ENCODE results near the gene ABI3.

Gene ABI3

DNA sequence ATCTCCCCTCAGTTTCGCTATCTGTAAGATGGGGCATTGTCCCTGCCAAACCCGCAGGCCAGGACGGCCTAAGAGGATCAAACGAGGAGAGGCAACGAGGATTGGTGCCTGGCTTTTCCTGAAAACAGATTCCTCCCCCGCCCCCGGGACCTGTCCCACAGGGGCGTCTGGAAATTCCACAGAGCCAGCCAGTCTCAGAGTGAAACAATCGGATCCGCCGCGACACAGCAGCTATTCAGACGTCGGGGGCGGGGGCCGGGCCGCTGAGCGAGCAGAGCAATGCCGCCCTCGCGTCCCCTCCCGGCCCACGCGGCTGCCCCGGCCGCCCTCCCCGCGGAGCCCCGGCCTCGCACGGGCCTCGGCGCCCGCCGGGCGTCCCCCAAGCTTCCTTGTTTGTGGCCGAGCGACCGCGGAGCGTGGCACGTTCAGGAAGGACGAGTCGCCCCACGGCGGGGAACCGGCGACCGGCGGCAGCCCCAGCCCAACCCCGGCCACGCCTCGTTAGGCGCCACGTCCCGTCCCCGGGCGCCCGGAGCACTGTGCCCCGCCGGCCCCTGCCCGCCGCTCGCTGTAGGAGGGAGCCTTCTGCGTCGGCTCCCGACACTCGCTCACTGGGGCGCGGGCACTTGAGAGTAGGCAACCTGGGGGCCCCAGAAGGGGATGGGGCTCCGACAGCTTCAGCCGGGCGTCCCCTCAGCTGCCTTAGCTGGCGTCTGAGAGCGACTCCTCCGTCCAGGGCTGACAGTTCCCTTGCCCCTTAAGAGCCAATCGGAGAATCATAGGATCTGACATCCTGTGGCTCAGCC lies 49.7 kb downstream of the ABI3 start:
- TF ChIP-seq SIN3A (IDR thresholded peaks at IDR 0.05; ENCODE audit: borderline replicate concordance, insufficient read depth, low read length) (no peak), POLR2AphosphoS5 (IDR thresholded peaks at IDR 0.05; ENCODE audit: low read depth, low read length) (no peak; the same call in 1 of the 2 replicates), FOXP2 (optimal IDR thresholded peaks at IDR 0.05; ENCODE audit: borderline replicate concordance, extremely low read depth, extremely low read length, insufficient read depth) (no peak), TAF1 (IDR thresholded peaks at IDR 0.05; ENCODE audit: borderline replicate concordance, insufficient read depth, low read length) (no peak)
- TF ChIP-seq, protein P1, sequence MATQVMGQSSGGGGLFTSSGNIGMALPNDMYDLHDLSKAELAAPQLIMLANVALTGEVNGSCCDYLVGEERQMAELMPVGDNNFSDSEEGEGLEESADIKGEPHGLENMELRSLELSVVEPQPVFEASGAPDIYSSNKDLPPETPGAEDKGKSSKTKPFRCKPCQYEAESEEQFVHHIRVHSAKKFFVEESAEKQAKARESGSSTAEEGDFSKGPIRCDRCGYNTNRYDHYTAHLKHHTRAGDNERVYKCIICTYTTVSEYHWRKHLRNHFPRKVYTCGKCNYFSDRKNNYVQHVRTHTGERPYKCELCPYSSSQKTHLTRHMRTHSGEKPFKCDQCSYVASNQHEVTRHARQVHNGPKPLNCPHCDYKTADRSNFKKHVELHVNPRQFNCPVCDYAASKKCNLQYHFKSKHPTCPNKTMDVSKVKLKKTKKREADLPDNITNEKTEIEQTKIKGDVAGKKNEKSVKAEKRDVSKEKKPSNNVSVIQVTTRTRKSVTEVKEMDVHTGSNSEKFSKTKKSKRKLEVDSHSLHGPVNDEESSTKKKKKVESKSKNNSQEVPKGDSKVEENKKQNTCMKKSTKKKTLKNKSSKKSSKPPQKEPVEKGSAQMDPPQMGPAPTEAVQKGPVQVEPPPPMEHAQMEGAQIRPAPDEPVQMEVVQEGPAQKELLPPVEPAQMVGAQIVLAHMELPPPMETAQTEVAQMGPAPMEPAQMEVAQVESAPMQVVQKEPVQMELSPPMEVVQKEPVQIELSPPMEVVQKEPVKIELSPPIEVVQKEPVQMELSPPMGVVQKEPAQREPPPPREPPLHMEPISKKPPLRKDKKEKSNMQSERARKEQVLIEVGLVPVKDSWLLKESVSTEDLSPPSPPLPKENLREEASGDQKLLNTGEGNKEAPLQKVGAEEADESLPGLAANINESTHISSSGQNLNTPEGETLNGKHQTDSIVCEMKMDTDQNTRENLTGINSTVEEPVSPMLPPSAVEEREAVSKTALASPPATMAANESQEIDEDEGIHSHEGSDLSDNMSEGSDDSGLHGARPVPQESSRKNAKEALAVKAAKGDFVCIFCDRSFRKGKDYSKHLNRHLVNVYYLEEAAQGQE (IDR thresholded peaks at IDR 0.05; ENCODE audit: insufficient read depth in 1 of 2, low read depth in 2 of 2, low read length in 2 of 2), result no peak; a peak in 1 of 4 replicates

DNA sequence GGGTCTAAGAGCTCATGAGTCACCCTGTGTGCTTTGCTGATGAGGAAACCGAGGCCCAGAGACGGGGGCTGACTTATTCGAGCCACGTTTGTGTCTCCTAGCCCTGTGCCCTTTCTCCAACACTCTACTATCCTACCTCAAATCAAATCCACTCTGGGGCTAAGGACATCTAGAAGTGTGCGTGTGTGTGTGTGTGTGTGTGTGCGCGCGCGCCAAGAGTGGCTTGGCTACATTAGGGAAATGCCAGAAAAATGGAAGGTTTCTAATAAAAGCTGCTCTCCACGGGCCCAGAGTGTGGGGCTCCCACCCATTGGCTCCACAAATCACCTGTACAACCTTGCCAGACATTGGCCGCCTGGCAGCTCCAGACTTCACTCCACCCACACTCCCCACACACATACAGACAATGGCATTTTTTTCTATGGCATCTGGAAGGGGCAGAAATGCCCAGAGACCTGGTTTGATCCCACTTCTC lies 50.3 kb downstream of the ABI3 start:
- no peak for TF ChIP-seq POLR2AphosphoS5 (IDR thresholded peaks at IDR 0.05; ENCODE audit: low read depth, low read length)
- TF ChIP-seq, protein P1 (IDR thresholded peaks at IDR 0.05; ENCODE audit: insufficient read depth in 1 of 2, low read depth in 2 of 2, low read length in 2 of 2), result no peak
- no peak for TF ChIP-seq SIN3A (IDR thresholded peaks at IDR 0.05; ENCODE audit: borderline replicate concordance, insufficient read depth, low read length)

DNA sequence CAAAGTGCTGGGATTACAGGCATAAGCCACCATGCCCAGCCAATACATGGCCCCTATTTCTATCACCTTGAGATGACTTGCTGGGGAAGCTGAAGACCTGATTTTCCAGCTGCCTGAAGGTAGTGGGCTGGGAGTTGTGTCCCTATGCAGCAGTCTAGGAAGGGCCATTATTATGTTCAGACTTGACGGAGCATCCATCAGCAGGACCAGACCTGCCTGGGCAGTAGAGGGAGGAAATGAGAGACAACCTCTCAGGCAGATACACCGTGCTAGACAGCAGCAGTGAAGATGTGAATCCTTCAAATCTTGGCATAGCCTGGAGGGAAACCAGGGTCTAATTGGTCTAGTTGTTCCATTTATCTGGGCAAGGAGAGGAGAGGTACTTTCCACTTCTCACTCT lies 55.7 kb downstream of the ABI3 start:
- TF ChIP-seq FOXP2 (optimal IDR thresholded peaks at IDR 0.05; ENCODE audit: borderline replicate concordance, extremely low read depth, extremely low read length, insufficient read depth), result no peak
- TF ChIP-seq, protein P1 (IDR thresholded peaks at IDR 0.05; ENCODE audit: insufficient read depth in 1 of 2, low read depth in 2 of 2, low read length in 2 of 2), result no peak

DNA sequence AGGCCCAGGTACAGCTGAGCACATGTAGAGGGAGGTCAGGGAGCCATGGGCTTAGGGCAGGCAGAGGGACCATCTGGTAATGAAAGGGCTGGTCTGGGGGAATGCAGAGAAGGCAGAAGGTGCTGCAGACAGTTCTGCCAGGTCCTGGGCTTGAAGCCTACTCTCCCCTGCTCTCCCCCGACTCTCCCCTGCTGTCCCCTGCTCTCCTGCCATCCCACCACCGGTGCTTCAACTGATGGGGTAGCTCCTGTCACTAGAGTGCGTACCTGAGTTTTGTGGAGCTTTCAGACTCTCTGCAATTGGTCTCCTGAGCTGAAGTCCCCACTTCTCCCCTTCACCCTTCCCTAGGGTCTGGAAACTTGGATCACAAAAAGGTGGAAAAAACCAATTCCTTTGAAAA lies 57.4 kb downstream of the ABI3 start:
- TF ChIP-seq SIN3A (IDR thresholded peaks at IDR 0.05; ENCODE audit: borderline replicate concordance, insufficient read depth, low read length) (no peak), POLR2AphosphoS5 (IDR thresholded peaks at IDR 0.05; ENCODE audit: low read depth, low read length) (no peak), FOXP2 (optimal IDR thresholded peaks at IDR 0.05; ENCODE audit: borderline replicate concordance, extremely low read depth, extremely low read length, insufficient read depth) (no peak), TAF1 (IDR thresholded peaks at IDR 0.05; ENCODE audit: borderline replicate concordance, insufficient read depth, low read length) (no peak)
- TF ChIP-seq, protein P1 (IDR thresholded peaks at IDR 0.05; ENCODE audit: insufficient read depth in 1 of 2, low read depth in 2 of 2, low read length in 2 of 2), result no peak

DNA sequence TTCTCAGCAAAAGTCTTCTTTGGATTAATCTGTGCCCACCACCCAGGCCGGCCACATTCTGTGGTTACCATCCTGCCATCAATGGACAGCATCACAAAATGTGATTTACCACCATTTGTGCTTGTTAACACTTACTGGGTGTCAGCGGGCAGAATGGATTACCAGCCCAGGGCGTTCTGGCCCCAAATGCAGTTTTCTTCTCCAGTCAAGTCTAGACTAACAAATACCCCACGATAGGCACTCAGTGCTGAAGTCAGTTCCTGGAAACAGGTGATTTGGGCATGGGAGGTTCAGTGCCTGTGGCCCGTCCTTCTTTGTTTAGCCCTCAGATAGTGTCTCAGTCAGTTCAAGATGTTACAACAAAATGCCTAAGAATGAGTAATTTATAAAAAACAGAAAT lies 58.8 kb downstream of the ABI3 start:
- no peak for TF ChIP-seq TAF1 (IDR thresholded peaks at IDR 0.05; ENCODE audit: borderline replicate concordance, insufficient read depth, low read length)
- TF ChIP-seq, protein P1 (IDR thresholded peaks at IDR 0.05; ENCODE audit: insufficient read depth in 1 of 2, low read depth in 2 of 2, low read length in 2 of 2), result no peak
- no peak for TF ChIP-seq SIN3A (IDR thresholded peaks at IDR 0.05; ENCODE audit: borderline replicate concordance, insufficient read depth, low read length)
- no peak for TF ChIP-seq POLR2AphosphoS5 (IDR thresholded peaks at IDR 0.05; ENCODE audit: low read depth, low read length)
- no peak for TF ChIP-seq FOXP2 (optimal IDR thresholded peaks at IDR 0.05; ENCODE audit: borderline replicate concordance, extremely low read depth, extremely low read length, insufficient read depth)
